ENCODE measurements around the gene MSRB1. TPM values are rescaled to one million over a fixed set of nuclear protein-coding genes. Genes with fewer than 3 reads are reported as not detected.
A peak's percentile ranks its signal among the peaks of the same experiment; 100 is the strongest.

Gene MSRB1
- polyA plus RNA-seq, 2 of the 4 experiments (the other 2 are of a cell fraction): 27.7 to 37.5 TPM

DNA sequence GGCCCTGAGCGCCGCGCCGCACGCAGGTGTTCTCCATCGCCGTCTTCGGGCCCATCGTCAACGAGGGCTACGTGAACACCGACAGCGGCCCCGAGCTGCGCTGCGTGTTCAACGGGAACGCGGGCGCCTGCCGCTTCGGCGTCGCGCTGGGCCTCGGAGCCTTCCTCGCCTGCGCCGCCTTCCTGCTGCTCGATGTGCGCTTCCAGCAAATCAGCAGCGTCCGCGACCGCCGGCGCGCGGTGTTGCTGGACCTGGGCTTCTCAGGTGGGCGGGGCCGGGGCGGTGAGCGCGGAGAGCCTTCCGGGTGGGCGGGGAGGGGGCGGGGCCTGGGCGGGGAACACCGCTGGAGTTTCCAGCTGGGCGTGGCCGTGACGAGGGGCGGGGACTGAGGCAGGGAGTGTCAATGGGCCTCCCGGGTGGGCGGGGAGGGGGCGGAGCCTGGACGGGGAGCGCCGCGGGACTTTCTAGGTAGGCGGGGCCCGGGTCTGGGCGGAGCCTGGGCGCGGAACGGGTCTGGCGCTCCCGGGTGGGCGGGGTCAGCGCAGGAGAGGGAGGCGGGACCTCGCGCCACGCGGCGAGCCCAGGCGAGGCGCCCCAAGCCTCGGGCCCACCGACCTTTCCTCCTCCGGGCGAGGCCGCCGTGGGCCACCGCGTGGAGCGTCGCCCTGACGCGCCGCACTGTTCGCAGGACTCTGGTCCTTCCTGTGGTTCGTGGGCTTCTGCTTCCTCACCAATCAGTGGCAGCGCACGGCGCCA is 49.1 kb upstream of the MSRB1 start (continued):
- TF ChIP-seq HOXB5 (CRISPR knock-in tag; IDR thresholded peaks at IDR 0.05) (peak; percentile 76; the same call in 1 of the 2 replicates), NPAS2 (CRISPR knock-in tag; IDR thresholded peaks at IDR 0.05; ENCODE audit: borderline replicate concordance) (no peak)
- TF ChIP-seq, protein P1, sequence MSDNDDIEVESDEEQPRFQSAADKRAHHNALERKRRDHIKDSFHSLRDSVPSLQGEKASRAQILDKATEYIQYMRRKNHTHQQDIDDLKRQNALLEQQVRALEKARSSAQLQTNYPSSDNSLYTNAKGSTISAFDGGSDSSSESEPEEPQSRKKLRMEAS (IDR thresholded peaks at IDR 0.05): peak; percentile 85
- TF ChIP-seq, protein P2, sequence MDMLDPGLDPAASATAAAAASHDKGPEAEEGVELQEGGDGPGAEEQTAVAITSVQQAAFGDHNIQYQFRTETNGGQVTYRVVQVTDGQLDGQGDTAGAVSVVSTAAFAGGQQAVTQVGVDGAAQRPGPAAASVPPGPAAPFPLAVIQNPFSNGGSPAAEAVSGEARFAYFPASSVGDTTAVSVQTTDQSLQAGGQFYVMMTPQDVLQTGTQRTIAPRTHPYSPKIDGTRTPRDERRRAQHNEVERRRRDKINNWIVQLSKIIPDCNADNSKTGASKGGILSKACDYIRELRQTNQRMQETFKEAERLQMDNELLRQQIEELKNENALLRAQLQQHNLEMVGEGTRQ (IDR thresholded peaks at IDR 0.05): no peak

DNA sequence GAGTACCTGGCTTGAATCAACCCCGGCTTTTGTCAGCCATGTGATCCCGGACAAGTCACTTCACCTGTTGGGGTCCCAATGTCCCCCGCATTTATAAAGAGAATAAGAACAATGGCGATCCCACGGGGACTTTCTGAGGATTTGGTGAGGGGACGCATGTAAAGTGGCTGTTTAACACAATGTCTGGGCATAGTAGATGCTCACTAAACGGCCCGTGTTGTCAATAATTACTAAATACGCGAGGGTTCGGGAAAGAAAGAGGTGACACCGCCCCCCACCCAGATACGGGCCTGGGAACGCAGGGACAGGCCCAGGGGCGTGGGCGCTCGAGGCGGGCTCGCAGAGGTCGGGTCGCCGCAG is 48.6 kb upstream of the MSRB1 start:
- ChIA-PET POLR2A (interaction anchor here (0.6 to 1.6 kb wide), 2 partner anchors 164 to 661 kb away, joined by 6 to 7 read pairs; partner anchors contain the start of gene TRAF7), CTCF (interaction anchor here (0.7 to 19.7 kb wide), 2 partner anchors 13 to 36 kb away, joined by 3 to 196 read pairs; partner anchors contain the start of gene ZNF598)
- peak overlapping the region; percentile 79 for H3K4me2 ChIP-seq

DNA sequence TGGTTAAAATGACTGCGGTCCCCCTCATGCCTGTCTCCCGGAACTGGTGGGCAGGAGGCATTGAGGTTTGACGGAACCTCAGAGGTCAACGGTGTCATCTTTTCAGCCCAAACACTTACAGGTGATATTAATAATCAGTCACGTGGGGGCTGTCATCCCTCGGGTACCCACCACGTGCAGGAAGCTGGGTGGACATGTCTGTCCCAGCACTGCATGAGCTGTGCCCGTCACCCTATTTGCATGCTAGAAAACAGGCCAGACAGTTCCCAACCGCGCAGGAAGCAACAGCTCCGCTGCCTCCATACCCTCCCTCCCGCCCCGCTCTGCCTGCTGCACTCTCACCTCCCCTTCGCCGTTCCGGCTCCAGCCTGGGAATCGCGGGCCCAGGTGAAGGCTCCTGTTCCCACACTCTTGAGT is 48.1 kb upstream of the MSRB1 start:
- H3K4me1 ChIP-seq: peaks cover 65% of the 10 kb centered on the region
- TF ChIP-seq, protein P3, sequence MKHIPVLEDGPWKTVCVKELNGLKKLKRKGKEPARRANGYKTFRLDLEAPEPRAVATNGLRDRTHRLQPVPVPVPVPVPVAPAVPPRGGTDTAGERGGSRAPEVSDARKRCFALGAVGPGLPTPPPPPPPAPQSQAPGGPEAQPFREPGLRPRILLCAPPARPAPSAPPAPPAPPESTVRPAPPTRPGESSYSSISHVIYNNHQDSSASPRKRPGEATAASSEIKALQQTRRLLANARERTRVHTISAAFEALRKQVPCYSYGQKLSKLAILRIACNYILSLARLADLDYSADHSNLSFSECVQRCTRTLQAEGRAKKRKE (CRISPR knock-in tag; IDR thresholded peaks at IDR 0.05; ENCODE audit: low read depth): no peak
- no peak for TF ChIP-seq ZNF302 (CRISPR knock-in tag; IDR thresholded peaks at IDR 0.05)
- no peak for TF ChIP-seq RCOR1 (IDR thresholded peaks at IDR 0.05; ENCODE audit: low read depth, low read length)
- no peak for ATAC-seq
- 97% methylated on average over 13 of the region's 18 CpGs for WGBS (ENCODE audit: missing lambda C conversion rate)
- no peak overlapping the region for H3K27ac ChIP-seq
- peak overlapping the region; percentile 79 for H3K4me2 ChIP-seq
- ChIA-PET POLR2A (no interaction called here), CTCF (interaction anchor here (19.7 kb wide), 1 partner anchor 13 kb away, joined by 196 read pairs; the partner anchor contains the start of gene ZNF598)
- no peak overlapping the region for H3K4me3 ChIP-seq
- DNase-seq (ENCODE audit: low read depth in 1 of 2, low spot score in 1 of 2): no peak
- FAIRE-seq: no peak
- H3K9me3 ChIP-seq: no peaks in the 10 kb centered on the region

More for the DNA sequence above, 48.6 kb upstream of the MSRB1 start:
- Histone ChIP-seq H3K9me3 (no peaks in the 10 kb centered on the region), H3K4me1 (peaks cover 69% of the 10 kb centered on the region), H3K4me3 (peak overlapping the region; percentile 10; the same call in 1 of the 3 replicates), H3K27ac (peak overlapping the region; percentile 39 to 76; a peak in 5 of 6 replicates)
- ATAC-seq: no peak
- DNase-seq (ENCODE audit: low read depth in 1 of 2, low spot score in 1 of 2): no peak
- TF ChIP-seq JUNB (IDR thresholded peaks at IDR 0.05) (no peak), HOXB13 (CRISPR knock-in tag; IDR thresholded peaks at IDR 0.05; ENCODE audit: low read depth) (no peak)
- TF ChIP-seq, protein P4, sequence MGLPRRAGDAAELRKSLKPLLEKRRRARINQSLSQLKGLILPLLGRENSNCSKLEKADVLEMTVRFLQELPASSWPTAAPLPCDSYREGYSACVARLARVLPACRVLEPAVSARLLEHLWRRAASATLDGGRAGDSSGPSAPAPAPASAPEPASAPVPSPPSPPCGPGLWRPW (IDR thresholded peaks at IDR 0.05): no peak
- no peak for FAIRE-seq
- 87% methylated on average over 22 of the region's 22 CpGs for WGBS (ENCODE audit: missing lambda C conversion rate)

DNA sequence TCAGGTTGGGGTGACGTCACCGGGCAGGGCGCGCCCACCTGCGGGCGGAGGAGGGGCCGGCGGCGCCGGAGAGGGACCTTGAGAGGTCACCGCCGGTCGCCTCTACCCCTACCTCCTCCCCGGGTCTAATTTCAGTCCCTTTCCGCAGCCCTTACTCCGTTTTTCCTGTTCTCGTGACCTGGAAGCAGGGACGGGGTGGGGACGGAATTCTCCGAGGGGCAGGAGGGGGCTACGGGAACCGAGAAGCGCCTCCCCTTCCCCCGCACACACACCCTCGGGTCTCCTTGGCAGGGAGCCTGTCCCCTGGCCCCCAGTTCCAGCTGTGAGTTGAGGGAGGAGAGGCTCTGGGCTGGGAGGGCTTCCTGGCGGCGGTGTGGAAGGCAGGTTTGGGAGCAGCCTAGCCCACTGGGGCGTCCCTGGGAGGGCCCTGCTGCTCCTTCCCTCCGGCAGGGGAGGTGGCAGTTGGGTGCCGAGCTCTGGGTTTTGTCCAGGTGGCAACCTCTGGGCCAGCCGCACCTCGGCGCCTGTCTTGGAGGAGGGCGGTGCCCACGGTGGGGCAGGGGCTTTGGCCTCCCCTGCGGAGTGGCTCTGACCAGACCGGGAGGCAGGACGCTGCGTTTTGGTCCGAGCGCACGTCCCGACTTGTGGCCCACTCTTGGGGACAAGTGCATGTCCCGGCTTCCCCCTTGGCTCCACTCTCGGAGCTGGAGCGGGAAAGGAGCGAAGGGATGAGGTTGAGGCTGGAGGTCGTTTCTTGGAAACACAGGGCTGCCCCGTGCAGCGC is 47.5 kb upstream of the MSRB1 start:
- Histone ChIP-seq H3K4me3 (peak overlapping the region; percentile 56), H3K27ac (peak overlapping the region; percentile 58 to 94), H3K9me3 (no peaks in the 10 kb centered on the region), H3K4me1 (peaks cover 61% of the 10 kb centered on the region), H3K4me2 (peak overlapping the region; percentile 79)
- CTCF ChIA-PET: interaction anchor here (0.8 to 19.7 kb wide), 2 partner anchors 14 to 150 kb away, joined by 3 to 196 read pairs; partner anchors contain the start of gene ZNF598
- WGBS (ENCODE audit: missing lambda C conversion rate): 56% methylated on average over 37 of the region's 50 CpGs
- TF ChIP-seq, protein P5, sequence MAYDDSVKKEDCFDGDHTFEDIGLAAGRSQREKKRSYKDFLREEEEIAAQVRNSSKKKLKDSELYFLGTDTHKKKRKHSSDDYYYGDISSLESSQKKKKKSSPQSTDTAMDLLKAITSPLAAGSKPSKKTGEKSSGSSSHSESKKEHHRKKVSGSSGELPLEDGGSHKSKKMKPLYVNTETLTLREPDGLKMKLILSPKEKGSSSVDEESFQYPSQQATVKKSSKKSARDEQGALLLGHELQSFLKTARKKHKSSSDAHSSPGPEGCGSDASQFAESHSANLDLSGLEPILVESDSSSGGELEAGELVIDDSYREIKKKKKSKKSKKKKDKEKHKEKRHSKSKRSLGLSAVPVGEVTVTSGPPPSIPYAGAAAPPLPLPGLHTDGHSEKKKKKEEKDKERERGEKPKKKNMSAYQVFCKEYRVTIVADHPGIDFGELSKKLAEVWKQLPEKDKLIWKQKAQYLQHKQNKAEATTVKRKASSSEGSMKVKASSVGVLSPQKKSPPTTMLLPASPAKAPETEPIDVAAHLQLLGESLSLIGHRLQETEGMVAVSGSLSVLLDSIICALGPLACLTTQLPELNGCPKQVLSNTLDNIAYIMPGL (CRISPR knock-in tag; IDR thresholded peaks at IDR 0.05; ENCODE audit: borderline replicate concordance): no peak
- TF ChIP-seq FOSL2 (IDR thresholded peaks at IDR 0.05): no peak
- TF ChIP-seq FOSL2 (CRISPR knock-in tag; IDR thresholded peaks at IDR 0.05): peak; percentile 61
- TF ChIP-seq ZFP36 (IDR thresholded peaks at IDR 0.05; ENCODE audit: borderline replicate concordance, partially characterized antibody): peak; percentile 70
- FAIRE-seq (no peak), ATAC-seq (no peak), DNase-seq (ENCODE audit: low read depth in 1 of 2, low spot score in 1 of 2) (no peak)
- POLR2A ChIA-PET: no interaction called here

Data from A549 (cell line).